ENCODE results near the gene ERC1.

DNA sequence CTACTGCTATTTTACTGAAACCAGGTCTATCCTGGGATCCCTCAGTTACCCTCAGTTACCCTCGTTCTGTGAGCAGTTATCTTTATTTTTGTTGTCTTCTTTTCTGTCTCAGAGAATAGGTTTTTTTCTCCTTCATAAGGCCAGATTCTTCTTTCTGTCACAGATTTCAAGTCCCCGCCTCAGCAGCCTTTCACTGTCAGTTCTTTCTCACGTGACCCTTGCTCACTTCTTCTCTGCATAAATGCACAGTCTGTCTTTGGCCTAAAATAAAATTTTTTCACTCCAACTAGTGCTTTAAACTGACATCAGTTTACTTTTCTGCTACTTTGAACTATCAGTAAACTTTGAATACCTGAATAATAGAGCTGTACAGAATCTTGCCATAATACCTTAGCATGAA is 299.7 kb downstream of the ERC1 start:
- no peak for TF ChIP-seq POLR2A (IDR thresholded peaks at IDR 0.05; ENCODE audit: low read length)
- no peak for TF ChIP-seq GATA1 (IDR thresholded peaks at IDR 0.05; ENCODE audit: low read depth, low read length)
